NCI-H446 treated with DMSO at 0.1 percent for 48 hours (cell line): Measurements from ENCODE around the gene FGR.
"Not testable (repeated sequence)": the region's sequence is repeated elsewhere in the genome, so short reads cannot be mapped to it uniquely, and the experiment has no call there.

Source experiments
- DNase-seq: peaks from one replicate; lab custom pipeline; 2025; lab: John Stamatoyannopoulos, UW

FGR gene

GRCh38 chr1:27659497-27660299, 24.7 kb upstream of the FGR start:
- DNase-seq: no peak

GRCh38 chr1:27658951-27659496, 24.0 kb upstream of the FGR start:
- no peak for DNase-seq

- no peak for DNase-seq
These were observed 21.3 kb upstream of the FGR start for GRCh38 chr1:27656157-27656893.

GRCh38 chr1:27655151-27655937, 20.4 kb upstream of the FGR start:
- DNase-seq: no peak

- no peak for DNase-seq
These were observed 17.3 kb upstream of the FGR start for GRCh38 chr1:27652111-27652864.

- DNase-seq: no peak
These were observed 15.7 kb upstream of the FGR start for GRCh38 chr1:27650539-27651175.

- no peak for DNase-seq
These were observed 15.2 kb upstream of the FGR start for GRCh38 chr1:27650171-27650538.

GRCh38 chr1:27649306-27649635, 14.3 kb upstream of the FGR start:
- DNase-seq: no peak

GRCh38 chr1:27648602-27649305, 13.8 kb upstream of the FGR start:
- DNase-seq: no peak

- no peak for DNase-seq
These were observed 12.3 kb upstream of the FGR start for GRCh38 chr1:27647328-27647727.

- DNase-seq: no peak
These were observed 11.7 kb upstream of the FGR start for GRCh38 chr1:27646676-27647075.

- no peak for DNase-seq
These were observed 10.1 kb upstream of the FGR start for GRCh38 chr1:27645071-27645415.

- DNase-seq: no peak
These were observed 9.5 kb upstream of the FGR start for GRCh38 chr1:27644369-27645070.

- DNase-seq: no peak
These were observed 8.8 kb upstream of the FGR start for GRCh38 chr1:27643600-27644368.

- DNase-seq: not testable (repeated sequence)
These were observed 5.5 kb upstream of the FGR start for GRCh38 chr1:27640514-27640913.

GRCh38 chr1:27638805-27639204, 3.8 kb upstream of the FGR start:
- no peak for DNase-seq

GRCh38 chr1:27638047-27638734, 3.2 kb upstream of the FGR start:
- no peak for DNase-seq

GRCh38 chr1:27635396-27636142, 584 bp upstream of the FGR start:
- DNase-seq: no peak
